ENCODE data around the gene XRCC3.

GRCh38 chr14:103656031-103656755 lies 59.1 kb downstream of the XRCC3 start:
- TF ChIP-seq CTCF (IDR thresholded peaks at IDR 0.05): no peak
- TF ChIP-seq POLR2A (IDR thresholded peaks at IDR 0.05): no peak
